ENCODE data around the gene CLSTN1.
"Not testable (repeated sequence)": the region's sequence is repeated elsewhere in the genome, so short reads cannot be mapped to it uniquely, and the experiment has no call there.

CLSTN1 gene

DNA sequence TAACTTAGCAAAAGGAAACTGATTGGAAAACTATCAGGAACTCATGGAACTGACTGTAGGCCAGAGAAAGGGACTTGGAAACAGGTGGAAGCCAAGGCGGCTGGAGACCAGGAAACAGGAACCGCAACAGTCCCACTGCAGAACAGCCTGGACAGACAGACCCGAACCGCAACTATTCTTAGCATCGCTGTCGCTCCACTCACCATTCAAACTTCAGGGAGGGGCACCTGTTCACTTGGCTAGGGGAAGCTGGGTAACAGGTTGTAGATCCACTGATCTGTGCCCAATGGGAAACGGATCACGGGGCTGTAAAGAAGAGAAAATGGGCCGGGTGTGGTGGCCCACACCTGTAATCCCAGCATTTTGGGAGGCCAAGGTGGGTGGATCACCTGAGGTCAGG is 61.9 kb downstream of the CLSTN1 start:
- DNase-seq (ENCODE audit: low spot score): no peak

DNA sequence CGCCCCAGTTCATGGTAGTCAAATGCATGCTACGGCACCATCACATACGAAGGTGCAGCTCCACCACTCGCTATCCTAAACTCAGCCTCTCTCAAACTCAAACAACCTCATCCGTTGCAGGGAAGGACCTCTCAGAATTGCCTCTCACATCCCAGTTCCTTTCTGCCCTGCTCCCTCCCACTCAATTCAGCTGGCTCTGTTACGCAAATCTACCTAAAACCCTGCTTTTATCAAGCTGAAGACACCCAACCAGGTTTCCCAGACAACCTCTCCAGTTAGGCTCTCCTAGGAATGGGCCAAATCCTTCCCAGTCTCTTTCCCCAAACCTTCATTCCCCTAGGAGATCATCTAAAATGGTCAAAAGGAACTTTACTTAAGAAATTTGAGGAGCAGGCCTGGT is 62.9 kb downstream of the CLSTN1 start:
- DNase-seq (ENCODE audit: low spot score): no peak

DNA sequence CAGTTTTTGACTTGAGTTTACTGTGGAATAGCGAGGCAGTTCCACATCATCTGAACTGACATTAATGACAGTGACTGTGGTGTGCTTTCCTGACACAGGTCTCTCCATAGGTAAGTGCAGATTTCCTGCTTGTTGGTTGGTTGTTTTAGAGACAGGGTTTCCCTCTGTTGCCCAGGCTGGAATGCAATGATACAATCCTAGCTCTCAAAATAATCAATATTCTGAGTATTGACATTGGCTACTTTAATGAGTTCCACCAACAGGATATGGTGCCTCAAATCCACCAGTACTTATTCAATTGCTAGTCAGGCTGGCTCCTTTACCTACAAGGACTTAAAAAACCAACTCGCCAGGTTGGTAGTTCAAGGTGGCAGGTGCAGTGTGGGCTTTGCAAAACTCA is 63.8 kb downstream of the CLSTN1 start:
- DNase-seq (ENCODE audit: low spot score): no peak

DNA sequence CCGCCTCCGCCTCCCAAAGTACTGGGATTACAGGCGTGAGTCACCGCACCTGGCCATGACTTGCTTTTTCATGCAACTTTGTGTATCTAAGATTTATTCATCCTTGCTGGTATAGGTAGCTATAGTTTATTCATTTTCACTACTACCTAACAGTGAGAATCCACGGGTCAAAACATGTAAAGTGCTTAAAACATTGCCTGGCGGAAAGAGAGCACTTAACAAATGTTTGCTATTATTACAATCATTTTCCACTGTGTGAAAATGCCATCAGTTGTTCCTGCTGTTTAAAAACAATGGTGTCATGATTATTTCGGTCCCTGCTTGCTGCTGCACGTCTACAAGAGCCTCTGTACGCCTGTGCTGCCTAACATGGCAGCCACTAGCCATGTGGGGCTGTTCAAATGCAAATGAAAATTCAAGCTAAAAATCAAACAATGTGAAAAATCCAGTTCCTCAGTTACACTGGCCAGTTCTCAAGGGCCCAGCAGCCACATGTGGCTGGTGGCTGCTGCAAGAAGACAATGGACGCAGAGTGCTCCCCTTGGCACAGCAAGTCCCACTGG is 65.1 kb downstream of the CLSTN1 start:
- no peak for DNase-seq (ENCODE audit: low spot score)

- DNase-seq (ENCODE audit: low spot score): no peak
These were observed 68.2 kb downstream of the CLSTN1 start for GRCh38 chr1:9755441-9755995.

DNA sequence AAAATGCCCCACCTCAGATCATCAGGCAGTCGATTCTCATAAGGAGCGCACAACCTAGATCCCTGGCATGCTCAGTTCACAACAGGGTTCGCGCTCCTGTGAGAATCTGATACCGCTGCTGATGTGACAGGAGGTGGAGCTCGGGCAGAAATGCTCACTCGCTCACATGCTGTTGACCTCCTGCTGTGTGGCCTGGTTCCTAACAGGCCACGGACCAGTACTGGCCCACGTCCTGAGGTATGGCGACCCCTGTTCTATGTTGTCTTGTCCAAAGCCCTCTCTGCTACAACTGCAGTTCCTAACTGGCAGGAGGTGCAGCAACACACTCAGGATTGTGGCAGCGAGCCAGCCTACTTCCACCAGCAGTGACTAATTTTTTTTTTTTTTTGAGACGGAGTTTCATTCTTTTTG is 70.6 kb downstream of the CLSTN1 start:
- peak; percentile 81 for DNase-seq (ENCODE audit: low spot score)

- no peak for DNase-seq (ENCODE audit: low spot score)
These were observed 71.8 kb downstream of the CLSTN1 start for GRCh38 chr1:9751971-9752370.

DNA sequence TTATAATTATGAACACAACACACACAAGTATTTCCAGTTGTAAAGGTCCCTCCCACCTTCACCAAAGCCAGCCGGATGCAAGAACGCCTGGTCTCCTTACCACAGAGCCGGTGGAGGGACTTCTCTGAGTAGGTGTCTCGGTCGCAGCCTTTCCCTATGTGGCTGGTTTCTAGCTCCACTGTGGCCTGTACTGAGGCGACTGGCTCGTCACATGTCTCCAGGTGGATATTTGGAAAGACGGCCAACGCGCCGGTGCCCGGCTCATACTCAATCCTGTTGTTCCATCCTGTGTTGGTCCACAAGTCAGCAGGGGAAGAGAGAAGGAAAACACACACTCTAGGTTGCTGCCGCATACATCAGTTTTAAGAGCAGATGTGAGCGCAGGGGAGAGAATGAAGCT is 74.4 kb downstream of the CLSTN1 start:
- DNase-seq (ENCODE audit: low spot score): no peak

- DNase-seq (ENCODE audit: low spot score): not testable (repeated sequence)
These were observed 75.4 kb downstream of the CLSTN1 start for GRCh38 chr1:9748391-9748790.

GRCh38 chr1:9746651-9747050 is 77.1 kb downstream of the CLSTN1 start:
- no peak for DNase-seq (ENCODE audit: low spot score)

DNA sequence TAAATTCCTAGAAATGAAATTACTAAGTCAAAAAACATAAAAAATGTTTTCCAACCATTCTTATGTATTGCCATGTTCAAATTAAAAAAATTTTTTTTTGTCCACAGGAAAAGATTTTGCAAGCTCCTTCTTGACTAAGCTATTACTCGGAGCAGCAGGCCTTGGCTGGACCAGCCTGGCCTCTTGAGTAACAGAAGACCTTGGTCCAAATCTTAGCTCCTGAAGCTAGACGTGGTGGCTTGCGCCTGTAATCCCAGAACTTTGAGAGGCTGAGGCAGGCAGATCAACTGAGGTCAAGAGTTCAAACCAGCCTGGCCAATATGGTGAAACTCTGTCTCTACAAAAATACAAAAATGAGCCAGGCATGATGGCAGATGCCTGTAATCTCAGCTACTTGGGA is 77.6 kb downstream of the CLSTN1 start:
- no peak for DNase-seq (ENCODE audit: low spot score)

GRCh38 chr1:9744106-9744799 is 79.5 kb downstream of the CLSTN1 start:
- DNase-seq (ENCODE audit: low spot score): no peak

DNA sequence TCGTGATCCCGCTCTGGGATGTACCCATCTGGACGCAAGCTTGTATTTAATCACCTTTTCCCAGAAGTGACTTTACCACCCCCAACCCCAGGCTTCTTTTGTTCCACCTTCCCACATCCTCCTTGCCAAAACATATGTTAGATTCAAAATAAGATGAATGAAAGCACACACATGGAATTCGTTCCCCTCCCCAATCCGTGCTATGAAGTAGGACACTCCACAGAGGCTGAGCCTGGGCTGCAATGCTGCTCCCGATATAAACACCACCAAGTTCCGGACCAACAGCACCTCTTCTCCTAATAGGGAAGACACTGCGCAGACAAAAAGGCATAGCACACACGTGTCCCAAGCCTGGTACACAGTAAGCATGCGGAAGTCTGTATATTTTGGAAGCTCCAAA is 86.1 kb downstream of the CLSTN1 start:
- no peak for DNase-seq (ENCODE audit: low spot score)

GRCh38 chr1:9737057-9737456 is 86.7 kb downstream of the CLSTN1 start:
- no peak for DNase-seq (ENCODE audit: low spot score)

- no peak for DNase-seq (ENCODE audit: low spot score)
These were observed 87.5 kb downstream of the CLSTN1 start for GRCh38 chr1:9736241-9736640.

DNA sequence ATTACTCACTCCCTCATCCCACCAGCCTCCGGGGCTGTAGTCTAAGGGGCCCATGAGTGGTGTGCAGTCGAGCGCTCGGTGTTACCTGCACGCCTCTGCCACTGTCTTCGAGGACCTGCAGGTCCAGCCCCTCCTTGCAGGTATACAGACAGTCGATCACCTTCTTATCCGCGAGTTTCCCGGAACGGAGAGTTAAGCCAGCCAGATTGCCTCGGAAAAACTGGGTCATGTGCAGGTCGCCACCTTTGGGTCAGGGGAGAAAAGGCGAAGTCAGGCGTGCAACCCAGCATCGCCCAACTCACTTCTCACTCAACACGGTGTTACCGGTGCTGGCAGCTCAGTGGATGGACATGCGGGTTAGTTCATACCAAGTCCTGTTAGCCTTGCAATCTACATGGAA is 88.0 kb downstream of the CLSTN1 start:
- DNase-seq (ENCODE audit: low spot score): no peak

DNA sequence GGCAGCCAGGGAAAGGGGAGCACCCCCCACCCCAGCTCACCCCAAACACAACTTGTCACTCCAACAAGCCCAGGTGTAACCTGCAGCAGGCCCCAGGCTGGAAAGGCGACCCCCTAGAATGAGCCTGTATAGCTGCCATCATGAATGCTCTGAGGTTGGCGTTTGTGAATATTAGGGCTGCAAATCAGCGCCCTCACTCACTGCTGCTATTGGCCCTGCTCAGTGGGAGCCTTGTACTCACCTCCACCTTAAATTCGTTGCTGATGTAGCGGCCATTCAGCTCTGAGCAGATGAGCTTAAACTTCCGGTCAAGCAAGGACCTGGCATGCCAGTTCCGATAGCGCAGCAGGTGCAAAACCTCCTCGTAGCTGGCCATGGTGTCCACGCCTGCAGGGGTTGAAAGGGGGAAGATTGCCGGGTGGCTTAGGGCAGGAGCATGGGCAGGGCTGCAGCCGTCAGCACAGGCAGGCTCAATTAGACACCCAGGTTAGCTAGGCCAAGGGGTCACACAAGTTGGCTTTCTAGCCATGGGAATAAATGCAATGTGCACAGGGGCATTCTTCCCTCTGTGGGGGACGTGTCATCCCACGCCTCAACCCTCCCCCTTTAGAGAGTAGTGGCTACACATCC is 90.5 kb downstream of the CLSTN1 start:
- DNase-seq (ENCODE audit: low spot score): no peak

DNA sequence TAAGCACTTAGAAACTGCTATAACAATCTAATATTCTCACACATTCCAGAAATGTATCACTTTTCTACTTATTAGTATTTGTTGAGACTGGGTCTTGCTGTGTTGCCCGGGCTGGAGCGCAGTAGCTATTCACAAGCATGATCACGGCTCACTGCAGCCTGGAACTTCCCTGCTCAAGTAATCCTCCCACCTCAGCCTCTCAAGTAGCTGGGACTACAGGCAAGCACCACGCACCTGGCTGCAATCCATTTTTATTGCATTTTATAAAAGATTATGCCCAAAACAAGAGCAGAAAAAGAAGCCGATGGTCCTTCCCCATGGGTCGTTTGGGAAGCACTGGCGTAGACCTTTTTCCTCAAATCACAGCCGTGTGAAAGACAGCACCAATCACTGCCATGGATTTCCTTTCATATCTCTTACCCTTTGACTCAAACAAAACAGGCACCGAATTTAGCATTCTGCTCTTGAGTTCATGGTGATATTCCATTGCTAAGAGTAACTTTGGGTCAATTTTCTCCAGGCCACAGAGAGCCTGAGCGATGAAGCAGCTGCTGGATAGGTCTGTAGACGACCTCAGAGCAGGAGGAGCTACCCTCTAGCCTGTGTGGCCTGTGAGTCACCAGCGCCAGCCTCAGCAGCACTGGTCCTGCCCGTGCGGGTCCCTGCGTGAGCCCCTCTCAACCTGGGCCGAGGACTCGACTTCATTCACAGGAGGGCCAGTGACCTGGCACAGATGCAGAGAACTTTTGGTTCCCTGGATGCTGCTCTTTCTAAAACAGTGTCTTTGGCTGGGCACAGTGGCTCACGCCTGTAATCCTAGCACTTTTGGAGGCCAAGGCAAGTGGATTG is 91.4 kb downstream of the CLSTN1 start:
- no peak for DNase-seq (ENCODE audit: low spot score)

DNA sequence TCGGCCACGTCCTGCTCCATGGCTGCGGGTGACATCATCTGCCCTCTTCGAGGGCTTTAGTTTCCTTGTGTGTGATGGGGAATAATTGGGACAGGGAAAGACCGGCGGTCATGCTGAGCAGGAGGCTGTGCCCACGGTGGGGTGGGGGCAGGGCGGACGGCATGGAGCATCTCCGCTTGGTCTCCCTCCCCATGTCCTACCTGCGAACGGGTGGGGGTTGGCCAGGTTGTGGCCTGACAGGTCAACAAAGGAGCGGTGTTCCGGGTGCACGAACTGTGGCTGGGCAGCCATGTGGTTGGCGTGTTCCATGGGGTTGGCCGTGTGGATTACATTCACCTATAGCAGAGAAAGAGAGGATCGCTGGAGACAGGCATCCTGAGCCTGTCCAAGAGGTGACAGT is 92.2 kb downstream of the CLSTN1 start:
- no peak for DNase-seq (ENCODE audit: low spot score)

DNA sequence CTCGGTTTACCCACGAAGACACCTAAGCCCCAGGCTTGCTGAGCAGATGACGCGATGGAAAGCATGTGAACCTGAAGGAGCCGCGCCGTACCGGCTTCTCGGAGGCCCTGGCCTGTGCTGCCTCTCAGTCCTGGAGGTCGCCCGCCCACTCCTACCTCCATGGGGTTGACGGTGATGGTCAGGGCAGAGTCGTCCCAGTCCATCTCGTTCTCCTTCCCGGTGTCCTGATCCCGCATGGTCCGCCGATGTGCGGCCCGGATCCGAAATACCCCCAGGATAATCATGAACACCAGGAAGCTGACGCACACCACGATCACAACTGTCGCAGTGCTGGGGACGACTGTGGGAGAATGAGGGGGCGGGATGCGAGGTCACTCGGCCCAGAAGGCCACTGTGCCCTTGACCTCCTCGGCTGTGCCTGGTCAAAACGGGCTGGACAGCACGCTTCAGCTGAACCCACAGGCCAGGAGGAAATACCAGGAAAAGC is 92.7 kb downstream of the CLSTN1 start:
- no peak for DNase-seq (ENCODE audit: low spot score)

DNA sequence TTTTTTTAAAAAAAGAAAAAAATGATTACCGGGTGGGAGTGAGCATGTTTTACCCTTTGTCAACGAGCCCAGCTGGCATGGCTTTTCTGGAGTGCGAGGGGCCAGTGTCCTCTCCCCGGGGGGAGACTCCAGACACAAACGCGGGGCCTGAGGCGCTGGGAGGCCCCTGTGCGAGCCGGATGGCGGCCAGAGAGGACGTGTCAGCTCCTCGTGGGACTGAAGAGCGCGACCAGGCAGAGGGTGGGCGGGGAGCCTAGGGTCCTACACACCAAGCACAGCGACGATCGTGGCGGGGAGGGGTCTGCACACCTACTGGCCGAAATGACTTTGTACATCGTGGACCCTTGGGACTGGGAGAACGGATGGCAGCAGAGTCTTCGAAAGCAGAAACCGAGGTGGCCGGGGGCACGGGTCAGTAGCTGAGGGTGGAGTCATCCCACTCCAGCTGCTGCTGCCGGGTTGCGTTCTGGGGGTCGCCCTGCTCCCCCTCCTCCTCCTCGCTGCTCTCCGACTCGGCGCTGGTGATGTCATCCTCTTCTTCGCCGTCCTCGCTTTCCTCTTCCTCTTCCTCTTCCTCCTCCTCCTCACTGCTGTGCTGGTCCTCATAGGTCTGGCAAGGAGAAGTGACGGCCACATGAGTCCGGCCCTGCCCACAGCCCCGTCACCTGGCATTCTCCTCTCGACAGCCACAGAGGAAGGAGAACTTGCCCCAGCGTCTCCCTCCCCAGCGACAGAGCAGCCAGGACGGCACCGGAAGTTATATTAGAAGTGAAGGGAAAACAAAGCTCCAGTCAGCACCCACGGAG is 93.5 kb downstream of the CLSTN1 start:
- DNase-seq (ENCODE audit: low spot score): no peak

Measured in AG08395 (cell line).